ENCODE data around the gene FADS2. TPM values are rescaled to one million over a fixed set of nuclear protein-coding genes. Genes with fewer than 3 reads are reported as not detected.

The FADS2 gene
- total and polyA plus RNA-seq, 9 of the 15 experiments (the other 6 are each of a cell fraction or from before 2014, with no cell fraction given), result 2.9 to 42.8 (median 16.2) TPM

GRCh38 chr11:61854206-61854895, 26.3 kb downstream of the FADS2 start:
- ChIA-PET POLR2A (interaction anchor here (1.1 to 2.1 kb wide), 4 partner anchors 9 to 36 kb away, joined by 3 to 6 read pairs (median 4); no protein-coding TSS in a partner anchor), CTCF (ENCODE audit: low intra/inter-chr PET ratio) (no interaction called here)
- BruUV-seq (replicated peaks), result no TSS peak
- ATAC-seq (no peak), FAIRE-seq (no peak), DNase-seq (ENCODE audit: extremely low read depth in 1 of 4, low spot score in 3 of 4) (no peak)
- H3K79me2 ChIP-seq (ENCODE audit: control insufficient read depth, insufficient read depth, low read length), result no peaks in the 10 kb centered on the region
- no peaks in the 10 kb centered on the region for H4K20me1 ChIP-seq (replicated peaks; ENCODE audit: control insufficient read depth, insufficient read depth, low read length)
- H3K27me3 ChIP-seq (ENCODE audit: control insufficient read depth in 2 of 2, insufficient read depth in 2 of 2, low read length in 2 of 2), result no peaks in the 10 kb centered on the region
- intact Hi-C loops (cut with micrococcal nuclease), result no loop called here
- peak overlapping the region in 1 of 2 experiments; percentile 78; a peak in 2 of 4 replicates for H3K9ac ChIP-seq (ENCODE audit: insufficient read depth in 1 of 2, low read depth in 2 of 2, low read length in 2 of 2)
- WGBS (ENCODE audit: insufficient coverage, low coverage, missing lambda C conversion rate), result 84% methylated on average over 17 of the region's 17 CpGs
- TF ChIP-seq KDM1A (IDR thresholded peaks at IDR 0.05) (peak in 1 of 2 experiments; percentile 39; a peak in 1 of 4 replicates), XRCC5 (IDR thresholded peaks at IDR 0.05; ENCODE audit: low read depth, low read length) (no peak), BCOR (IDR thresholded peaks at IDR 0.05) (peak; percentile 64)
- no peak overlapping the region for H2AFZ ChIP-seq (ENCODE audit: low read depth, low read length)
- H3K4me2 ChIP-seq (ENCODE audit: insufficient read depth, low read length), result no peak overlapping the region
- in situ Hi-C loops (cut with MboI), result no loop called here
- H3K9me1 ChIP-seq (ENCODE audit: control insufficient read depth, insufficient read depth, low read length), result no peaks in the 10 kb centered on the region
- no peak overlapping the region for H3K27ac ChIP-seq (ENCODE audit: extremely low read depth, low read depth, low read length)
- H3K4me3 ChIP-seq, result no peak overlapping the region
- peaks cover 5% of the 10 kb centered on the region; the same call in 2 of the 3 replicates for H3K36me3 ChIP-seq (ENCODE audit: control insufficient read depth, insufficient read depth, low read length)
- peaks cover 10 to 54% of the 10 kb centered on the region in 2 experiments; a peak in 4 of 5 replicates for H3K4me1 ChIP-seq (replicated peaks in 1 of 2; ENCODE audit: control insufficient read depth in 2 of 2, insufficient read depth in 2 of 2, low read length in 2 of 2)
- H3K9me3 ChIP-seq (replicated peaks; ENCODE audit: control insufficient read depth, insufficient read depth, low read depth, low read length), result no peaks in the 10 kb centered on the region

GRCh38 chr11:61854966-61855714, 27.0 kb downstream of the FADS2 start:
- no peaks in the 10 kb centered on the region for H3K9me1 ChIP-seq (ENCODE audit: control insufficient read depth, insufficient read depth, low read length)
- DNase-seq (ENCODE audit: extremely low read depth in 1 of 4, low spot score in 3 of 4) (no peak), FAIRE-seq (no peak), ATAC-seq (no peak)
- BruUV-seq (replicated peaks), result no TSS peak
- H4K20me1 ChIP-seq (replicated peaks; ENCODE audit: control insufficient read depth, insufficient read depth, low read length), result no peaks in the 10 kb centered on the region
- no peaks in the 10 kb centered on the region for H3K79me2 ChIP-seq (ENCODE audit: control insufficient read depth, insufficient read depth, low read length)
- peak overlapping the region in 1 of 2 experiments; percentile 67; a peak in 2 of 4 replicates for H3K9ac ChIP-seq (ENCODE audit: insufficient read depth in 1 of 2, low read depth in 2 of 2, low read length in 2 of 2)
- in situ Hi-C loops (cut with MboI) (no loop called here), intact Hi-C loops (cut with micrococcal nuclease) (no loop called here)
- no peak overlapping the region for H3K27ac ChIP-seq (ENCODE audit: extremely low read depth, low read depth, low read length)
- H3K36me3 ChIP-seq (ENCODE audit: control insufficient read depth, insufficient read depth, low read length), result peaks cover 7% of the 10 kb centered on the region; the same call in 2 of the 3 replicates
- WGBS (ENCODE audit: insufficient coverage, low coverage, missing lambda C conversion rate), result 73% methylated on average over 13 of the region's 14 CpGs
- H3K9me3 ChIP-seq (replicated peaks; ENCODE audit: control insufficient read depth, insufficient read depth, low read depth, low read length), result no peaks in the 10 kb centered on the region
- TF ChIP-seq MBD2 (IDR thresholded peaks at IDR 0.05; ENCODE audit: borderline replicate concordance, low read depth), result no peak
- ChIA-PET POLR2A (interaction anchor here (0.7 to 2.1 kb wide), 3 partner anchors 36 to 63 kb away, joined by 3 to 6 read pairs (median 4); no protein-coding TSS in a partner anchor), CTCF (ENCODE audit: low intra/inter-chr PET ratio) (no interaction called here)
- H3K4me1 ChIP-seq (replicated peaks in 1 of 2; ENCODE audit: control insufficient read depth in 2 of 2, insufficient read depth in 2 of 2, low read length in 2 of 2), result peaks cover 15 to 59% of the 10 kb centered on the region in 2 experiments
- H3K27me3 ChIP-seq (ENCODE audit: control insufficient read depth in 2 of 2, insufficient read depth in 2 of 2, low read length in 2 of 2), result no peaks in the 10 kb centered on the region
- no peak overlapping the region for H3K4me3 ChIP-seq
- no peak overlapping the region for H2AFZ ChIP-seq (ENCODE audit: low read depth, low read length)
- no peak overlapping the region for H3K4me2 ChIP-seq (ENCODE audit: insufficient read depth, low read length)
